ENCODE measurements around the gene HDAC4.

Gene HDAC4

GRCh38 chr2:239137898-239138283, 262.9 kb downstream of the HDAC4 start:
- DNase-seq (ENCODE audit: low spot score) = no peak

DNA sequence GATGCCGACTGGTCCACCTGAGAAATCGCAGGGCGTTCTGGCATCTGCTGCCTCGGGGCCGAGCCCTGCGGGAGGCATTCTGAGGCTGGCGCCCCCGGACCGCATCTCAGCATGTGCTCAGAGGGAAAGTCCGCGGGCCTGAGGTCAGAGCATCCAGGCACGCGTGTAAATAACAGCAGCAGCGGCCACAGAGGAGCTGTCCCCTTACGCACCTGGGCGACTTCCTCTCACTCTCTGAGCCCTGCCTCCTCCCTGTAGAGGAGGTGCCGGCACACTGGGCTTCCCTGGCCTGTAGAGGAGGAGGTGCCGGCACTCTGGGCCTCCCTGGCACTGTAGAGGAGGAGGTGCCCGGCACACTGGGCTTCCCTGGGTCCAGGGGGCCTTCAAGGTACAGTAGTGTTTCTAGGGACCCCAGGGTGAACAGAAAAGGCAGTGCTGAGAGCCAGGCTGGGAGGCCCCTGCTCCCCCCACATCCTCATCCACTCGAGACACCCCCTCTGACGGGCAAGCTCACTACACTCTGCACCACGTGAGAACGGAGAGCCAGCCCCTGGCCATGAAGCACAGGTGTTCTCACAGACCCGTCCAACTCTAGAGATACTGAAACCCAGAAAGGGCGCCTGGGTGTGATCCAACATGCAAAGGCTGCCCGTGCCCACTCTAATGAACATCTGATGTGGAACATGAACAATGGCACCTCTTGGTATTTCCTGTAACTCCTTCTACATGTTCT, 263.5 kb downstream of the HDAC4 start:
- no peak for DNase-seq (ENCODE audit: low spot score)

- no peak for DNase-seq (ENCODE audit: low spot score)
Measured at GRCh38 chr2:239136762-239137161, 264.1 kb downstream of the HDAC4 start.

- DNase-seq (ENCODE audit: low spot score) = no peak
Measured at GRCh38 chr2:239136203-239136602, 264.6 kb downstream of the HDAC4 start.

DNA sequence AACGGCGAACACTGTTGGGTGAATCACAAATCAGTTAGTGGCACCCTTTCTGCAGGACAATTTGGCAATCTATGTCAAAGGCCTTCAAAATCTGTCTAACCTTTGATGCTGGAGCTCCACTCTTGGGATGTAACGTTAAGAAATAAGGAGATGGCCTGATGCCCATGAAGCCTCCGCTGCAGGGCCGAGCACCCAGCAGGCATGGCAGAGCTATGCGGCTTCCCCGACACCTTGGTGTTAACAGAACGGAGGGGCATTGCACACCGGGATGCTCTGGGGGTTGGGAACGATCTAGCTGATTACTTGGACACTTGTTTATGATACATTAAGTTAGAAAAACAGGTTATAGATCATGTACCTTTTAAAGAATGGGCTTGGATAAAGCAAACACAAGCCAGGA, 265.3 kb downstream of the HDAC4 start:
- no peak for DNase-seq (ENCODE audit: low spot score)

DNA sequence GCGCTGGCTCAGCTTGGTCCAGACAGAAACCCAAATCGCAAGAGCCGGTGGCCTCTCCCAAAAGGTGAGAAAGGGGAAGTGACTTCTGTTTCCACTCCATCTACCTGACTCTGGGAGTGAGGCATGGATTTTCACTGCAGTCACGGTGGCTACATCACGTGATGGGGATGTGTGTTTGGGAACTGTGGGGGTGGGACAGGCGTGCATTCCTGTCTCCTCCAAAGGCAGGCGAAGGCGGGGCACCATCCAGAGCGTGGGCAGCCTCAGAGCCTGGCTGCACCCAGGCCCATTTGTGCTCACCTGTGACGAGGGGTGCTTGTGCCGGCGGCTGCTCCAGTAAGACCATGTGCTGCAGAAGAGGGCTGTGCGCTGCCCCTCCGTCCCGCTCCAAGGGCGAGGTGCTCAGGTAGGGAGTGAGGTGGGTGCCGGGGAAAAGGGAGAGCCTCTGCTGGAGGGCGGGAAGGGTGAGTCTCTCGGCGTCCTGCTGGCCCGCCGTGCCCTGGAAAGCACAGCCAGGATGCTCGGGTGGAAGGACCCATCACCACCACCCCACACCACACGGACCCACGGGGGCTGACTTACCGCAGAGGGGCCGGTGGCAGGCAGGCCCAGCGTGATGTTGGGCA, 266.8 kb downstream of the HDAC4 start:
- no peak for DNase-seq (ENCODE audit: low spot score)

GRCh38 chr2:239132786-239133185, 268.0 kb downstream of the HDAC4 start:
- no peak for DNase-seq (ENCODE audit: low spot score)

GRCh38 chr2:239132156-239132709, 268.6 kb downstream of the HDAC4 start:
- DNase-seq (ENCODE audit: low spot score) = no peak

DNA sequence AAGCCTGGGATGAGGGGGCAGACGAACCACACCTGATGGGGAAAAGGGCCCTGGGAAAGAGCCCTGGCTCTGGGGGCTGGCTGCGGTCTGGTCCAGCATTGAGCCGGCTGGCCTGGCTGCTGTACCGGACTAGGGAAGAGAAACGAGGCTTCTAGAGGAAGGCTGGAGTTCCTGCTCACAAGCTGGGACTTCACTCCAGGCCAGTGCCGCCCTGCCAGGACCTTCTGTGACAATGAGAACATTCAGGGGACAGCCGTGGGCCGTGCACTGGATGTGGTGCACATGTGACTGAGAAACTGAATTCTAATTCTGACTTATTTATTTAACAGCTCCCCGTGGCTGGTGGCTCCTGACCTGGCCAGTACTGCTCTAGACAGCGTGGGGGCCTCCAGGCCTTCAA, 269.3 kb downstream of the HDAC4 start:
- DNase-seq (ENCODE audit: low spot score) = no peak

GRCh38 chr2:239130786-239131325, 270.0 kb downstream of the HDAC4 start:
- no peak for DNase-seq (ENCODE audit: low spot score)

- DNase-seq (ENCODE audit: low spot score) = no peak
Measured at GRCh38 chr2:239130041-239130440, 270.8 kb downstream of the HDAC4 start.

DNA sequence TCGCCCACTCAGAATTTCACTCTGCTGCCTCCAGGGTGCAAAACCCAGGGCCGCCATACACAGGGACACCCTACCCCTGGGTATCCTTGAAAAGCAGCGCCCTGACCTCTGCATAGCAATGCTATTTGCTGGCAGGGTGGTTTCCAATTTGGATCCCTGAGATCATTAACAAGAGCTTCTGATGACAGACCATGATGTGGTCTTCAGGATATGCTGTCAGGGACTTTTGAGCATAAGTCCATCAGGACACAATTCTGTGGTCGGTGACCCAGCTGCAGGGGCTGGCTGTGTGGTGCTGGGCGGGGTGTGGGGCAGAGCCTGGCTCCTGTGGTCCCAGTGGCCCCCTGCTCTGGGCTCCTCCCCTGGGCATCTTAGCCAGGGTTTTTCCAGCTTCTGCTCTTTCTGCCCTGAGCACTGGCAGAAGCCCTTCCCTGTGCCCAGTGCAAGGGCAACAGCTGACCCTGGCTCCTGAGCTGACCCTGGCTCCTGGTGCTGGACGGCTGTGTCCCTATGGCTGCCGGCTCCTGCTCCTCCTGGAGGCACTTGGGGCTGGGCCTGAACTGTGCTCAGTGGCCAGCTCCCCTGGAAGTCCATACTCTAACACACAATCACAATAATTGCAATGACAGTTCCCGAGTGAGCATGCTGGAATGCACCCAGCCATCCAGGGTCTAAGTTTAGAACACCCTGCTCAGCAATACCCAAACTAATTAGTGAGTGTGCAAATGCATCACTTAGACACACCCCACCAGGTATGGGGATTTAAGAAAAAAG, 271.5 kb downstream of the HDAC4 start:
- no peak for DNase-seq (ENCODE audit: low spot score)

- DNase-seq (ENCODE audit: low spot score) = no peak
Measured at GRCh38 chr2:239128706-239129105, 272.1 kb downstream of the HDAC4 start.

DNA sequence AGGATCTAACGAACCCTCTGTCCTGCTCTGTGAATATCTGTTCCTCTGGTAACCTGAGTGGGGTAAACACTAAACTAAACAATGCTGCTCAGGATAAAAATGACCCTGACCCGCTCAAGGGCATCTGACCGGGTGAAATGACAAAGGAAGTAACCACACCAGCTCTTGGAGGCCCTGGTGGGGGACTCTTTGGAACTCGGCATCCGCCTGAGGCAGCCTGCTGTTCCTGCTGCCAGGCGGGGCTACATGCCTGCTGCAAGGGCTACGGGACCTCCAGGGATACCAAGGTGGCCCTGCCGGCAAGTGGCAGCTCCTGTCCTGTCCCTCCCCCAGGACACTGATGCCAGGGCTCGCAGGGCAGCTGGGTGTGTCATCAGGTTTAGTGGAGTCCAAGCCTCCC, 273.3 kb downstream of the HDAC4 start:
- no peak for DNase-seq (ENCODE audit: low spot score)

- no peak for DNase-seq (ENCODE audit: low spot score)
Measured at GRCh38 chr2:239125726-239126675, 274.8 kb downstream of the HDAC4 start.

GRCh38 chr2:239124152-239124899, 276.5 kb downstream of the HDAC4 start:
- DNase-seq (ENCODE audit: low spot score) = no peak

DNA sequence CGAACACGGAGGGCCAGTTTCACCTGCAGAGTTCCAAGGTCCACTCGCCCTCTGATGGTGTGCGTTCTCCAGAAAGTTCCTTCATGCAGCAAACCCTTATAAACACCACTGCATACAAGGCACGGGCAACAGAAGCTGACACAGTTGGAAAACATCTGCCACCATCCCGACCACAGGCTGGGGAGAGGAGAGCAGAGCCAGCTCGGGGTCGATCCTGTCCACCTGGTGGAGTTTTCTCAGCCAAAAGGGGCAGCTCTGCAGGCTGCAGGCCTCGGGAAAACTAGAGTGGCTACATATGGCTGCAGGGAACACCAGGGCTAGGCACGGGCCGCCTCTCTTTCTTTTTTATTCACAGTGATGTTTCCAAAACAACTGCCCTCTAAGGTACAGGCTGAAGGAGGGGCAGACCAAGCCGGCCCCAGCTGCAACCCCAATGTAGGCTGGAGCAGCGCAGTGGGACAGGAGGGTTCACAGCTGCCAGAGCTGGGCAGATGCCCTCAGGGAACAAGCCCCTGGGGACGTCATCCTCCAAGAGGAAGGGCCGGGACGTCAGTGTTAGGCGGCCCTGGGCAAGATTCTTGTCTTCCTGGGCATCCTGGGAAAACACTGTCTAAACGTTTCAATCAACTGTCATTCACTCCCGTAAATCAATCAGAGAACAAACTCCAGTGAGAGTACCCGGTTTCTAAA, 278.3 kb downstream of the HDAC4 start:
- no peak for DNase-seq (ENCODE audit: low spot score)

GRCh38 chr2:239121600-239122012, 279.2 kb downstream of the HDAC4 start:
- no peak for DNase-seq (ENCODE audit: low spot score)

- DNase-seq (ENCODE audit: low spot score) = no peak
Measured at GRCh38 chr2:239120664-239121063, 280.2 kb downstream of the HDAC4 start.
